GM10847 (cell line): Measurements from ENCODE around the gene ALKBH7.

ENCODE experiments used
- POLR2A ChIP-seq: IDR thresholded peaks from 2 replicates; pipeline ENCODE4 v1.6.1; 2011; ENCODE audit not compliant: insufficient read length; ENCODE audit errors: extremely low read depth

The ALKBH7 gene

DNA sequence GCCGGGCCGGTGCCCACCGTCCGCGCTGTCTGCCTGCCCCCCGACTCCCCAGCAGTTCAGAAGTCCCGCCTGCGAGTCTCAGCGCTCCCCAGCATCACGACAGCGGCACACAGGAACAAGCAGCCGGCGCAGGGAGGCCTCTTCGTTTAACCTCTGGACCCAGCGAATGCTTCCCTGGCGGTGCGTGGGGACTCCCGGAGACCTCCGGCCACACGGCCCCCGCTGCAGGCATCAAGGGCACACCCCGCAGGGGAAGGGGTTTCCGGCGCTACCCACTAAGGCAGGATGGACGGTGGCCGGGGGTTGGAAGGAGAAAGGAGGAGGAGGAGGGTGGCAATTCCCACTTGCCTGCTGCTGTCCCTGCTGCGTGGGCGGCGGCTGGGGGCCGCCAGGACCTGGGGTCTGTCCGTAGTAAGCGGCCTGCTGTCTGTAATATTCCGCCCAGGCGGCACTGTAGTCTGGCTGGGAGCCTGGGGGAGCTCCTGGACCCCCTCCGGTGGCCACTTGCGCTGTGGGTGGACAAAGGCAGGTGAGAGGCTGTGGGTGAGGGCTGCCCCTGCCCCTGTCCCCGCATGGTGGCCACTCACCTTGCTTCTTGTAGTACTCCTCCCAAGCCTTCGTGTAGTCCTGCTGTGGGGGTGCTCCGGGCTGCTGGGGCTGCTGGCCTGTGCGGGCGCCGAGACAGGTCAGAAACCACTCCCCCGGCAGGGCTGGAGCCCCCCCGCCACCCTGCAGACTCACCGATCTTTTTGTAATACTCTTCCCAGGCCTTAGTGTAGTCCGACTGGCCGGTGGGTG lies 42.4 kb downstream of the ALKBH7 start:
- TF ChIP-seq POLR2A, result no peak

DNA sequence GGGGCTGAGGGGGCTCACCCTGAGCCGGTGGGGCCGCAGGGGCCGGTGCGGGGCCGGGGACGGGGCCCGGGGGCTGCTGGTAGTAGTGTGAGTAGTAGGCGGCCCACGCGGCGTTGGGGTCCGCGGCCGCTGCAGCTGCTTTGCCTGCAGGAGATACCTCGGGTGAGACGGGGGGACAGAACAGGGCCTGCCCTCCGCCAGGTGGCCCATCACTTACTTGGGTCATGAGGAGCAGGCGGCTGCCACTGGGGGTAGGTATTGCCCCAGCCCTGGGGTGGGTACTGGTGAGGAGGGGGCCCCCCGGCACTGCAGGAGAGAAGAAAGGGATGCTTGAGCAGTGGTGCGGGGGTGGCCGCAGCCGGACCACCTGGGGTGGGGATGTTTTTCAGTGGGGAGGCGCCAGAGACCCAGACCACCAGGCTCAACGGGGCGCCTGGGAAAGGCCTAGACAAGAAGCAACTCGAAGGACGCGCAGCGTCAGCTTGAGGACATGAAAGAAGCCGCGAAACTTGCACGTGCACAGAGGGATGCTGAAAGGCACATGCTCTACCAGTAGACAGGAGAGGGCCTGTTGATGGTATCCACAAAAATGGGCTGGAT lies 43.1 kb downstream of the ALKBH7 start:
- no peak for TF ChIP-seq POLR2A

DNA sequence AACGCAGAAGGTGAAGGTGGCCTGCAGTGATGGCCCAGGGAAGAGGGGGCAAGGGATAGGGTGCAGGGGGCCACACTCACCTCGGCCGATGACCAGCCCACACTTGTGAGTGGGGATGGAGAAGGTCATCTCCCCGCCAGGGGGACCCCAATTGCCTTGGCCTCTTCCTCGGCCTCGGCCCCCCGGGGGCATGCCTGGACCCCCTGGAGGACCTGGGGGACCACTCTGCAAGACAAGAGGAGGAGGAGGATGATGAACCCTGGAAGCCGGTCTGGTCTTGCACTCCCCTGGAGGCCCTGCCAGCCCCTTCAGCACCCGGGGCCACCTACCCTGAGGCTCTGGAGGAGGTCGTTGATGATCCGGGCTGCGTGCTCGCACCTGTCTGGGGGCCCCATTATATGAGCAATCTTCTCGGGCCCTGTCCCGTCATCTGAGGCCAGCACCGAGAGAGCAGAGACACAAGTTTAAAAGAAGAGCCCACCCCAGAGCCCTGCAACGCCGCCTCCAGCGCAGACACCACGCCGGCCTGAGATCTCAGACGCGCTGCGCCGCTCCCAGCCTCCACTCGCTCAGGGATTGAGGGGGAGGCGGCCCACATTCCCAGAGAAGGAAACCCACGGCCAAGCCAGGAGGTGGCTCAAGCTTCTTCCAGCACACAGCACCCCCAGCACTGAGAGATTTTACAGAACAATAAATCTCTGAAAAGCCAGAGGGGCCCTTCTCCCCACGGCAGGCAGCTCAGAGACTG lies 44.2 kb downstream of the ALKBH7 start:
- TF ChIP-seq POLR2A, result no peak

- TF ChIP-seq POLR2A, result no peak
These were observed 45.3 kb downstream of the ALKBH7 start for GRCh38 chr19:6417713-6418561.

- no peak for TF ChIP-seq POLR2A
These were observed 46.0 kb downstream of the ALKBH7 start for GRCh38 chr19:6418562-6418932.

DNA sequence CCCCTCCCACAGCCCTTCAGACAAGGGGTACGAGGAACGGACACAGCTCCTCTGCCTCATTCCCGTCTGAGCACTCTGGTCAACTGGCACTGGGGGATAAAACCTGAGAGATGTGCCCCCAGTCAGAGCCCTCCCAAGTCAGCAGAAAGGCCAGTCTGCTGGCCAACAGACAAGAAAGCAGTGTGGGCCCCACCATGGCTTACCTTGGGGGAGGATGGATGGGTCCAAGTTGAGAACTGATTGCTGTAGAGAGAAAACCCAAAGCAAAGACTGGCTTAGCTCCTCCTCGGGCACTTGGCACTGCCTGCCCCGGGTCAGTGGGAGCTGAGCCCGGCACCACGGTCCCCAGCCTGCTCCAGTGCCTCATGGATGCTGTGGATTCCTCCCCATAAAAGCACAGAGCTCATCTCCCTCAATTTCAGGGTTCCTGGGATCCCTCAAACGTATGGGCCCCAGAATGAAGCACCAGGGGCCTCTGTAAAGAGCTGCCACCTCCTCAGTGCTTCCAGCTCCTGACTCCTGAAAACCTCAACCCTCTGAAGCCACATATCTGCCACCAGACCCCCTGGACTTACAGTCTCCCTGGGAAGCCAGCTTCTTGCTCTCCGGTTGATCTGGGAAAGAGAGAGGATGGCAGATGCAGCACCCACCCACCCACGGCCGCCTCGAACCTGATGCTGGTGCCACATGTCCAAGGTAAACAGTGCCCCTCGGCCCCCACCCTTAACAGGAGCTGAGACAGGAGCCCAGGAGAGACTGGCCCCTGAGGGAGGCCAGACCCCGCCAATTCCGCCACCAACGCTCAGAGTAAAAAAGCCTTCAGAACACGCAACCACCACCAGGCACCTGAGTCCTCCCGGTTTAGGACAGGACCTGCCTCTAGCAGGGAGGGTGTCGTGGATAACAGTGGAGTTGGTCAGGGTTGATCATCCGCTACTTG lies 48.8 kb downstream of the ALKBH7 start:
- no peak for TF ChIP-seq POLR2A

- no peak for TF ChIP-seq POLR2A
These were observed 51.1 kb downstream of the ALKBH7 start for GRCh38 chr19:6423499-6424194.

GRCh38 chr19:6424195-6424938 lies 51.8 kb downstream of the ALKBH7 start, which contains the start of gene KHSRP:
Gene KHSRP (minus strand): TSS chr19:6424811. CDS start chr19:6424701, 110 bp downstream.
- TF ChIP-seq POLR2A, result peak; percentile 73
